ENCODE measurements around the gene RAB15.

RAB15 gene

DNA sequence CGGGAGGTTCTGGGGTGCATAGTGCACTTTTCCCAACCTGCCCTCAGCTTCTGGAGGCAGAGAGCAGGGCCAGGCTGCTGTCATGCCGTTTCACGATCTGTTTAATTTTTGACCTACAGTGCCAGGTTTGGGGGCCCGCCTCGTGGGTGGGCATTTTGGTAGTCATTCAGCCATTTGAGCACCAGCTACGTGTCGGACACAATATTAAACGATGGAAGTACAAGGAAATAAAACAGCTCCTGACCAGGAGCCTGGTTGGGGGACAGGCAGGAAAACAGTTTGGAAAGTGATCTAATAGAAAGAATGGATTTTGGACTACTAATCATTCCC is 15.3 kb upstream of the RAB15 start:
- no peaks in the 10 kb centered on the region for H3K9me3 ChIP-seq (ENCODE audit: insufficient read depth, low read length, severe bottlenecking)
- no peak for DNase-seq
- ATAC-seq (ENCODE audit: insufficient read depth, low read depth), result no peak

DNA sequence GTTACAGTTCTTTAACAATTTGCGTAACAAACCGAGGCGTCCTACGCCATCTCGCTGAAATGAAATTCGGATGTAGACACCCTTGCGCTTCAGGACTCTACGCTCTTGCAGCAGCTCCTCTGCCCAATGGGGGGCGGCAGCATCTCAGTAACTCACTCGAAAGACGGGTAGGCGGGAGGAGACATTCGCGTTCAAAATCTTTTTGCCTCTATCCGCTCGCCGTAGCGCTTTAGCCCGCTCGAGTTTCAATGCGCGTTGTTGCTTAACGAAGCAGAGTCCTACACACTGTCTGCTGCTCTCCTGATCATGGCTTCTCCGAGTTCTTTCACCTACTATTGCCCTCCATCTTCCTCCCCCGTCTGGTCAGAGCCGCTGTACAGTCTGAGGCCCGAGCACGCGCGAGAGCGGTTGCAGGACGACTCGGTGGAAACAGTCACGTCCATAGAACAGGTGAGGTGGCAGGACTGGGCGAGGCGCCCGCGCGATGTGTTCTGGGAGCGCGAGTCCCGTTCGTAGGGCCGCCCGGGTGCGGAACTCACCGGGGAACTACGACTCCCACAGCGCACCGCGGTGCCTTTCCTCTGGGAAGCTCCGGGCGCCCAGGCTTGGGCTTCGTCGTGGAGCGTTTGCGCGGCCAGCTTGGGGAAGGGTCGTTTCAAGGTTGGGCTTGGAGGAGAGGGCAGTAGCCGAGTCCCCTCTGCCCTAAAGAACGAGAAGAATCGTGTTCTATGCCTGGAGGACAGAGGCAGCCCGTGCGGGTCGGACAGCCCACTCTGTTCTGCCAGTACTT is 14.7 kb upstream of the RAB15 start, which contains the start of gene FNTB:
TSS of gene FNTB (plus strand) at position 248 of the 790 bp plus-strand sequence. CDS start at position 307, 59 bp downstream.
- Histone ChIP-seq H3K4me2 (ENCODE audit: insufficient read depth, low read length) (peak within 1 kb of the TSS; percentile 90), H3K9ac (ENCODE audit: low read depth, low read length) (peak within 1 kb of the TSS; percentile 71), H3K4me1 (ENCODE audit: insufficient read depth, low read length) (peaks cover 48% of the 10 kb centered on the region), H3K27me3 (ENCODE audit: insufficient read depth, low read length, poor library complexity) (no peaks in the 10 kb centered on the region), H3K36me3 (ENCODE audit: insufficient read depth, low read length) (no peaks in the 10 kb centered on the region; the same call in 1 of the 2 replicates), H3K27ac (ENCODE audit: low read length) (peak within 1 kb of the TSS; percentile 92), H2AFZ (ENCODE audit: low read depth, low read length) (peak within 1 kb of the TSS; percentile 97), H4K20me1 (ENCODE audit: insufficient read depth, low read length) (no peaks in the 10 kb centered on the region), H3K9me3 (ENCODE audit: insufficient read depth, low read length, severe bottlenecking) (no peaks in the 10 kb centered on the region), H3K79me2 (ENCODE audit: insufficient read depth, low read length) (peaks cover 25% of the 10 kb centered on the region), H3K4me3 (ENCODE audit: low read depth in 1 of 2, low read length in 2 of 2) (peak within 1 kb of the TSS; percentile 67 to 91)
- ATAC-seq (ENCODE audit: insufficient read depth, low read depth) (peak; percentile 96), DNase-seq (peak; percentile 92)
- TF ChIP-seq, protein P1, sequence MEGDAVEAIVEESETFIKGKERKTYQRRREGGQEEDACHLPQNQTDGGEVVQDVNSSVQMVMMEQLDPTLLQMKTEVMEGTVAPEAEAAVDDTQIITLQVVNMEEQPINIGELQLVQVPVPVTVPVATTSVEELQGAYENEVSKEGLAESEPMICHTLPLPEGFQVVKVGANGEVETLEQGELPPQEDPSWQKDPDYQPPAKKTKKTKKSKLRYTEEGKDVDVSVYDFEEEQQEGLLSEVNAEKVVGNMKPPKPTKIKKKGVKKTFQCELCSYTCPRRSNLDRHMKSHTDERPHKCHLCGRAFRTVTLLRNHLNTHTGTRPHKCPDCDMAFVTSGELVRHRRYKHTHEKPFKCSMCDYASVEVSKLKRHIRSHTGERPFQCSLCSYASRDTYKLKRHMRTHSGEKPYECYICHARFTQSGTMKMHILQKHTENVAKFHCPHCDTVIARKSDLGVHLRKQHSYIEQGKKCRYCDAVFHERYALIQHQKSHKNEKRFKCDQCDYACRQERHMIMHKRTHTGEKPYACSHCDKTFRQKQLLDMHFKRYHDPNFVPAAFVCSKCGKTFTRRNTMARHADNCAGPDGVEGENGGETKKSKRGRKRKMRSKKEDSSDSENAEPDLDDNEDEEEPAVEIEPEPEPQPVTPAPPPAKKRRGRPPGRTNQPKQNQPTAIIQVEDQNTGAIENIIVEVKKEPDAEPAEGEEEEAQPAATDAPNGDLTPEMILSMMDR (IDR thresholded peaks at IDR 0.05; ENCODE audit: borderline replicate concordance, extremely low read depth, low read length, poor library complexity, severe bottlenecking), result peak; percentile 93
- no peak for TF ChIP-seq EZH2 (IDR thresholded peaks at IDR 0.05; ENCODE audit: borderline replicate concordance, low read depth, low read length, severe bottlenecking)

More for the DNA sequence above, 15.3 kb upstream of the RAB15 start:
- Histone ChIP-seq H3K4me1 (ENCODE audit: insufficient read depth, low read length) (peaks cover 48% of the 10 kb centered on the region), H3K4me3 (ENCODE audit: low read depth in 1 of 2, low read length in 2 of 2) (peak overlapping the region; percentile 67 to 91), H3K9ac (ENCODE audit: low read depth, low read length) (peak overlapping the region; percentile 71), H3K4me2 (ENCODE audit: insufficient read depth, low read length) (peak overlapping the region; percentile 90), H3K27me3 (ENCODE audit: insufficient read depth, low read length, poor library complexity) (no peaks in the 10 kb centered on the region), H3K27ac (ENCODE audit: low read length) (peak overlapping the region; percentile 92), H3K79me2 (ENCODE audit: insufficient read depth, low read length) (peaks cover 25% of the 10 kb centered on the region), H3K36me3 (ENCODE audit: insufficient read depth, low read length) (no peaks in the 10 kb centered on the region; the same call in 1 of the 2 replicates), H2AFZ (ENCODE audit: low read depth, low read length) (peak overlapping the region; percentile 97), H4K20me1 (ENCODE audit: insufficient read depth, low read length) (no peaks in the 10 kb centered on the region)
- no peak for TF ChIP-seq EZH2 (IDR thresholded peaks at IDR 0.05; ENCODE audit: borderline replicate concordance, low read depth, low read length, severe bottlenecking)
- TF ChIP-seq, protein P1 (IDR thresholded peaks at IDR 0.05; ENCODE audit: borderline replicate concordance, extremely low read depth, low read length, poor library complexity, severe bottlenecking), result no peak

DNA sequence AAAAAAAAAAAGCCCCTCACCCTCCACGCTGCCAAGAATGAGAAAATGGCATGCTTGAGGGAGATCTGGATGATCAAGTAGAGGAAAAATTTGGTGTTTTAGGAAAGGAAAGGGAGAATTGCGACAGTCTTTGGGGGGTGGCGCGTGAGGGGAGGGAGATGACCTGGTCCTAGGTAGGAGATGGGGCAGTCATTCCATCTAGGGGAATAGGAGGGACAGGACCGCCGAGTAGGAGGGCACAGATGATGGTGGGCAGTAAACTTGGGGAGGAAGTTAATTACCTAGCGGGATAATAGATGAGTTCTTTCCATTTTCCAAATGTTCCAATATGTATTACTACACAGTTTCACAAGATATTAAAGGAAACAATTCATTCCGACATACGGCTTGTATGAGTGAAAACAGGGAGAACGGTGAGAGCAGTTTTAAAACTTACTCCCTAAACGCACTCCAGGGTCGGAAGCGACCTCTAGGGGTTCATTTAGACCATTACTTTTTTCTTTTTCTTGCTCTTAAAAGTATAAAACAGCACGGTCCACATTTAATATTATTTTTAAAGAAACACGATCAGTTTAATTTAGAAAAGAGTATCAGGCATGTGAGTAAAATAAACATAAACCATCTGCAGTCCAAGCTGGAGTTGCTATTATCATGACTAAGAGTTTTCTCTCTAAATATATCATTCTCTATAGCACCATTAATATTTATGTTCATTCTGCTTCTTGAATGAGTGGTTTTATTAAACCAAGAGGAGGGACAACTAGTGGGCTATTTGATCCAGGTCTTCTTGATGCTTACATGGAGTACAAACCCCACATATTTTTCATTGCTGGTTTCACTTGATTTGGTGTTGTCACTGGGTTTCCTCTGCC is 11.5 kb upstream of the RAB15 start:
- peaks cover 16% of the 10 kb centered on the region for H3K79me2 ChIP-seq (ENCODE audit: insufficient read depth, low read length)
- H2AFZ ChIP-seq (ENCODE audit: low read depth, low read length), result no peak overlapping the region
- H3K9ac ChIP-seq (ENCODE audit: low read depth, low read length), result no peak overlapping the region
- no peaks in the 10 kb centered on the region for H3K9me3 ChIP-seq (ENCODE audit: insufficient read depth, low read length, severe bottlenecking)
- DNase-seq (peak; percentile 47), ATAC-seq (ENCODE audit: insufficient read depth, low read depth) (no peak)
- peak overlapping the region; percentile 31 for H3K4me2 ChIP-seq (ENCODE audit: insufficient read depth, low read length)
- no peaks in the 10 kb centered on the region for H4K20me1 ChIP-seq (ENCODE audit: insufficient read depth, low read length)
- peaks cover 29% of the 10 kb centered on the region for H3K4me1 ChIP-seq (ENCODE audit: insufficient read depth, low read length)
- H3K36me3 ChIP-seq (ENCODE audit: insufficient read depth, low read length), result no peaks in the 10 kb centered on the region; the same call in 1 of the 2 replicates
- TF ChIP-seq, protein P1 (IDR thresholded peaks at IDR 0.05; ENCODE audit: borderline replicate concordance, extremely low read depth, low read length, poor library complexity, severe bottlenecking), result peak; percentile 75
- TF ChIP-seq EZH2 (IDR thresholded peaks at IDR 0.05; ENCODE audit: borderline replicate concordance, low read depth, low read length, severe bottlenecking), result no peak
- H3K27me3 ChIP-seq (ENCODE audit: insufficient read depth, low read length, poor library complexity), result no peaks in the 10 kb centered on the region
- H3K27ac ChIP-seq (ENCODE audit: low read length), result no peak overlapping the region
- no peak overlapping the region for H3K4me3 ChIP-seq (ENCODE audit: low read depth in 1 of 2, low read length in 2 of 2)

Measured in DND-41 (cell line).